ENCODE measurements around the gene PLA2G4D.

PLA2G4D gene

GRCh38 chr15:42031198-42031915, 63.0 kb downstream of the PLA2G4D start:
- H3K9me3 ChIP-seq (ENCODE audit: control insufficient read depth, low read length) = no peaks in the 10 kb centered on the region

GRCh38 chr15:42027521-42027920, 66.8 kb downstream of the PLA2G4D start:
- H3K27me3 ChIP-seq (replicated peaks; ENCODE audit: control insufficient read depth, insufficient read depth, low read length, poor library complexity, severe bottlenecking) = no peaks in the 10 kb centered on the region
- no peak overlapping the region for H3K27ac ChIP-seq (ENCODE audit: insufficient read depth, low read length, poor library complexity, severe bottlenecking)
- no peaks in the 10 kb centered on the region for H3K4me1 ChIP-seq (ENCODE audit: control insufficient read depth, insufficient read depth, low read length, poor library complexity, severe bottlenecking)
- H3K36me3 ChIP-seq (ENCODE audit: control insufficient read depth, insufficient read depth, low read length) = no peaks in the 10 kb centered on the region
- DNase-seq = no peak
- H3K9me3 ChIP-seq (ENCODE audit: control insufficient read depth, low read length) = no peaks in the 10 kb centered on the region
- no peak overlapping the region for H3K4me3 ChIP-seq (ENCODE audit: insufficient read depth, low read depth, low read length, poor library complexity, severe bottlenecking)

More at GRCh38 chr15:42031198-42031915, 63.0 kb downstream of the PLA2G4D start:
- H3K27ac ChIP-seq (ENCODE audit: insufficient read depth, low read length, poor library complexity, severe bottlenecking) = no peak overlapping the region
- no peak overlapping the region for H3K4me3 ChIP-seq (ENCODE audit: insufficient read depth, low read depth, low read length, poor library complexity, severe bottlenecking)
- DNase-seq = no peak
- H3K4me1 ChIP-seq (ENCODE audit: control insufficient read depth, insufficient read depth, low read length, poor library complexity, severe bottlenecking) = no peaks in the 10 kb centered on the region
- no peaks in the 10 kb centered on the region for H3K27me3 ChIP-seq (replicated peaks; ENCODE audit: control insufficient read depth, insufficient read depth, low read length, poor library complexity, severe bottlenecking)
- H3K36me3 ChIP-seq (ENCODE audit: control insufficient read depth, insufficient read depth, low read length) = no peaks in the 10 kb centered on the region

DNA sequence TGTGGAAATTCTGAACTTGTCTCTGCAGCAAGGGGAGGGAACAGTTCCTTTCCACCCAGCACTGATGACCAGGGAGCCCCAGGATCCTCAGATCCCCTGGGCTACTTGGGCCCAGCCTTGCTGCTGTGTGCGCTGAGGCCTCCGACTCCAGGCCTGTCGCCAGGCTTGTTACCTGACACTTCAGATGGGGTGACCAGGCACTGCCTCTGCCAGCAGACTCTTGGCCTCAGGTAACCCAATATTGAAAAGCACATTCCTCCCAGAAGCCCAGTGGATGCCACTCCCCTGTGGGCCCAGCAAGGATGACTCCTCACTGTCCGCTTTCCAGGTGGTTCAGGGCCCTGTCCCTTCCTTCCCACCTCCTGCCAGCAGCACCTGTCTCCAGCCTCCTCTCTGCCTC, 70.1 kb downstream of the PLA2G4D start:
- no peaks in the 10 kb centered on the region for H3K4me1 ChIP-seq (ENCODE audit: control insufficient read depth, insufficient read depth, low read length, poor library complexity, severe bottlenecking)
- H3K9me3 ChIP-seq (ENCODE audit: control insufficient read depth, low read length) = no peaks in the 10 kb centered on the region
- no peak overlapping the region for H3K27ac ChIP-seq (ENCODE audit: insufficient read depth, low read length, poor library complexity, severe bottlenecking)
- H3K4me3 ChIP-seq (ENCODE audit: insufficient read depth, low read depth, low read length, poor library complexity, severe bottlenecking) = no peak overlapping the region
- no peak for DNase-seq
- H3K36me3 ChIP-seq (ENCODE audit: control insufficient read depth, insufficient read depth, low read length) = no peaks in the 10 kb centered on the region
- H3K27me3 ChIP-seq (replicated peaks; ENCODE audit: control insufficient read depth, insufficient read depth, low read length, poor library complexity, severe bottlenecking) = no peaks in the 10 kb centered on the region

DNA sequence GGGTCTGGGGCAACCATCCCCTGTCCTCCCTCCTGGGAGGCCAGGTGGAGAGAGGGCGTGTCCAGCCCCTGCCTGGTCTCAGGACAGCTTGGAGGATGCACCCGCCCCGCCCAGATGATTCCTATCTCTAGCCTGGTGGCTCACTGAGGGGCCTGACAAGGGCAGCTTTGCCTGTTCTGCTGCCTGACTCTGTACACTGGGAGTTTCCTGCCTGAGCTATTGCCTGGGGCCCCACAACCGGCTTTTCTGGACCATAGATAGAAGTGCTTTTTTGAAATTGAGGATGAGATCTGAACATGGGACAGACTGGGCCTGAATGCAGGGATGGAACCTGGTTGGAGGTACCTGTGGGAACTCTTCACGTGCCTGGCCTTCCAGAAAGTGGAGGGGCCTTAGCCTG, 72.8 kb downstream of the PLA2G4D start:
- no peaks in the 10 kb centered on the region for H3K27me3 ChIP-seq (replicated peaks; ENCODE audit: control insufficient read depth, insufficient read depth, low read length, poor library complexity, severe bottlenecking)

GRCh38 chr15:42020713-42021273, 73.6 kb downstream of the PLA2G4D start, which contains the start of gene PLA2G4E:
Gene PLA2G4E (minus strand): TSS chr15:42021042. CDS start chr15:42021030, 12 bp downstream.
- Histone ChIP-seq H3K4me3 (ENCODE audit: insufficient read depth, low read depth, low read length, poor library complexity, severe bottlenecking) (no peak within 1 kb of the TSS), H3K27me3 (replicated peaks; ENCODE audit: control insufficient read depth, insufficient read depth, low read length, poor library complexity, severe bottlenecking) (no peaks in the 10 kb centered on the region), H3K4me1 (ENCODE audit: control insufficient read depth, insufficient read depth, low read length, poor library complexity, severe bottlenecking) (no peaks in the 10 kb centered on the region), H3K36me3 (ENCODE audit: control insufficient read depth, insufficient read depth, low read length) (no peaks in the 10 kb centered on the region), H3K9me3 (ENCODE audit: control insufficient read depth, low read length) (no peaks in the 10 kb centered on the region), H3K27ac (ENCODE audit: insufficient read depth, low read length, poor library complexity, severe bottlenecking) (no peak within 1 kb of the TSS)
- no peak for DNase-seq

More for the DNA sequence above, 72.8 kb downstream of the PLA2G4D start:
- no peak overlapping the region for H3K27ac ChIP-seq (ENCODE audit: insufficient read depth, low read length, poor library complexity, severe bottlenecking)
- H3K9me3 ChIP-seq (ENCODE audit: control insufficient read depth, low read length) = no peaks in the 10 kb centered on the region
- no peaks in the 10 kb centered on the region for H3K4me1 ChIP-seq (ENCODE audit: control insufficient read depth, insufficient read depth, low read length, poor library complexity, severe bottlenecking)
- no peak for DNase-seq
- H3K36me3 ChIP-seq (ENCODE audit: control insufficient read depth, insufficient read depth, low read length) = no peaks in the 10 kb centered on the region
- H3K4me3 ChIP-seq (ENCODE audit: insufficient read depth, low read depth, low read length, poor library complexity, severe bottlenecking) = no peak overlapping the region

GRCh38 chr15:42018306-42019224, 75.8 kb downstream of the PLA2G4D start:
- Histone ChIP-seq H3K9me3 (ENCODE audit: control insufficient read depth, low read length) (no peaks in the 10 kb centered on the region), H3K4me3 (ENCODE audit: insufficient read depth, low read depth, low read length, poor library complexity, severe bottlenecking) (no peak overlapping the region), H3K27me3 (replicated peaks; ENCODE audit: control insufficient read depth, insufficient read depth, low read length, poor library complexity, severe bottlenecking) (no peaks in the 10 kb centered on the region), H3K4me1 (ENCODE audit: control insufficient read depth, insufficient read depth, low read length, poor library complexity, severe bottlenecking) (no peaks in the 10 kb centered on the region), H3K27ac (ENCODE audit: insufficient read depth, low read length, poor library complexity, severe bottlenecking) (no peak overlapping the region), H3K36me3 (ENCODE audit: control insufficient read depth, insufficient read depth, low read length) (no peaks in the 10 kb centered on the region)
- DNase-seq = no peak

Data from effector memory CD4-positive, alpha-beta T cell (primary cell).